H1 (cell line): ENCODE results near the gene ZMPSTE24. TPM values are rescaled to one million over a fixed set of nuclear protein-coding genes. Genes with fewer than 3 reads are reported as not detected.
A peak's percentile ranks its signal among the peaks of the same experiment; 100 is the strongest.

ENCODE experiments used
- CTCF ChIA-PET: fragments of 300-600 bp; sonication (Branson Sonifier 250); formaldehyde crosslinking; loops from one replicate; lab custom pipeline; 2021; ENCODE audit not compliant: partially characterized antibody; lab: Charles Lee
- POLR2A ChIA-PET: fragments of 300-600 bp; sonication (Branson Sonifier 250); formaldehyde crosslinking; loops from one replicate; lab custom pipeline; 2021; ENCODE audit warnings: inconsistent platforms; ENCODE audit not compliant: partially characterized antibody; lab: Charles Lee
- DNase-seq, 2 experiments: peaks; one replicate each; pipeline versions ENCODE4 v3.0.0 to v3.0.0-alpha.2; 2010 to 2022; ENCODE audit warnings: low spot score in 2 of 2, low read depth in 1 of 2, mixed read lengths in 1 of 2
- FAIRE-seq: peaks from 2 replicates; lab custom pipeline; 2011; peaks lifted over from hg19 to GRCh38; lab: Jason Lieb, UNC
- H2AFZ ChIP-seq: 2 replicates; pipeline ENCODE4 v1.8.1; 2012; ENCODE audit warnings: low read length, inconsistent platforms
- H2AK5ac ChIP-seq: 2 replicates; pipeline ENCODE4 v1.6.1; 2013; ENCODE audit warnings: low read depth, low read length
- H2BK120ac ChIP-seq: replicated peaks from 2 replicates; pipeline ENCODE3; 2013; ENCODE audit warnings: low read depth, low read length, inconsistent platforms
- H2BK12ac ChIP-seq: 2 replicates; pipeline ENCODE4 v1.6.1; 2013; ENCODE audit warnings: low read depth, low read length
- H2BK15ac ChIP-seq: 2 replicates; pipeline ENCODE4 v1.6.1; 2013; ENCODE audit warnings: low read length
- H2BK20ac ChIP-seq: 2 replicates; pipeline ENCODE4 v1.6.1; 2013; ENCODE audit warnings: low read length
- H2BK5ac ChIP-seq: 2 replicates; pipeline ENCODE4 v1.6.1; 2013; ENCODE audit warnings: low read depth, low read length
- H3K14ac ChIP-seq: 2 replicates; pipeline ENCODE4 v1.6.1; 2013; ENCODE audit warnings: inconsistent platforms; ENCODE audit not compliant: insufficient read length
- H3K18ac ChIP-seq: 2 replicates; pipeline ENCODE4 v1.6.1; 2013; ENCODE audit warnings: low read length; ENCODE audit errors: extremely low read depth
- H3K23ac ChIP-seq: 2 replicates; pipeline ENCODE4 v1.6.1; 2013; ENCODE audit warnings: inconsistent platforms; ENCODE audit not compliant: insufficient read length
- H3K23me2 ChIP-seq: 2 replicates; pipeline ENCODE4 v1.6.1; 2013; ENCODE audit warnings: low read depth, low read length
- H3K27ac ChIP-seq: 2 replicates; pipeline ENCODE4 v1.6.1; 2011; ENCODE audit warnings: low read depth, low read length, inconsistent platforms
- H3K27me3 ChIP-seq, 4 experiments: replicated peaks in 1 of 4; 1 replicate in 1 of 4; 2 replicates in 3 of 4; pipeline versions ENCODE4 v1.6.1 to v1.8.1; 2011 to 2013; ENCODE audit warnings: low read length in 3 of 4, mild to moderate bottlenecking in 3 of 4, inconsistent platforms in 2 of 4, mixed read lengths in 2 of 4, moderate library complexity in 1 of 4; ENCODE audit not compliant: control insufficient read depth in 3 of 4, insufficient read depth in 3 of 4; ENCODE audit errors: extremely low read depth in 1 of 4
- H3K36me3 ChIP-seq, 4 experiments: 2 replicates each; pipeline versions ENCODE4 v1.6.1 to v1.8.1; 2011 to 2013; ENCODE audit warnings: mild to moderate bottlenecking in 4 of 4, low read length in 3 of 4, moderate library complexity in 2 of 4, control low read depth in 1 of 4, inconsistent platforms in 1 of 4; ENCODE audit not compliant: insufficient read depth in 4 of 4, control insufficient read depth in 2 of 4
- H3K4ac ChIP-seq: replicated peaks from 2 replicates; pipeline ENCODE3; 2013; ENCODE audit warnings: low read length, low read depth, mixed read lengths, inconsistent platforms; ENCODE audit not compliant: insufficient read length
- H3K4me1 ChIP-seq, 4 experiments: replicated peaks in 1 of 4; 1 replicate in 1 of 4; 2 replicates in 3 of 4; pipeline versions ENCODE4 v1.6.1 to v1.8.1; 2011 to 2013; ENCODE audit warnings: low read length in 3 of 4, inconsistent platforms in 2 of 4, mixed read lengths in 1 of 4; ENCODE audit not compliant: insufficient read depth in 4 of 4, control insufficient read depth in 3 of 4
- H3K4me2 ChIP-seq, 2 experiments: 2 replicates each; pipeline versions ENCODE4 v1.6.1 to v1.8.1; 2011 to 2013; ENCODE audit warnings: low read depth in 2 of 2, low read length in 2 of 2, control low read depth in 1 of 2, inconsistent platforms in 1 of 2, mild to moderate bottlenecking in 1 of 2; ENCODE audit not compliant: insufficient read depth in 1 of 2
- H3K4me3 ChIP-seq, 4 experiments: fragments of 200-600, 300-600 bp in 1 of 4; sonication (generic), shearing (Covaris generic), sonication (Bioruptor Twin) in 1 of 4; 2 replicates each; pipeline versions ENCODE4 v1.5.1 to v1.8.1; 2011 to 2016; ENCODE audit warnings: low read length in 4 of 4, low read depth in 3 of 4, control low read depth in 2 of 4, inconsistent platforms in 2 of 4, mild to moderate bottlenecking in 2 of 4, mixed read lengths in 1 of 4, moderate library complexity in 1 of 4; ENCODE audit not compliant: insufficient read depth in 2 of 4; ENCODE audit errors: extremely low read depth in 1 of 4
- H3K56ac ChIP-seq: replicated peaks from 2 replicates; pipeline ENCODE3; 2013; ENCODE audit warnings: low read depth, mild to moderate bottlenecking, mixed read lengths, low read length, inconsistent platforms; ENCODE audit not compliant: insufficient read length
- H3K79me1 ChIP-seq: 2 replicates; pipeline ENCODE4 v1.6.1; 2013; ENCODE audit warnings: low read depth, low read length, control low read depth
- H3K79me2 ChIP-seq, 2 experiments: 2 replicates each; pipeline versions ENCODE4 v1.6.1 to v1.8.1; 2012 to 2013; ENCODE audit warnings: low read length in 2 of 2, mild to moderate bottlenecking in 2 of 2, inconsistent platforms in 1 of 2; ENCODE audit not compliant: insufficient read depth in 2 of 2, control insufficient read depth in 1 of 2
- H3K9ac ChIP-seq, 4 experiments: replicated peaks in 1 of 4; 1 replicate in 1 of 4; 2 replicates in 3 of 4; pipeline versions ENCODE4 v1.6.1 to v1.8.1; 2011 to 2013; ENCODE audit warnings: low read depth in 3 of 4, low read length in 3 of 4, control low read depth in 2 of 4, mild to moderate bottlenecking in 2 of 4, moderate library complexity in 2 of 4, inconsistent platforms in 1 of 4; ENCODE audit errors: extremely low read depth in 1 of 4
- H3K9me3 ChIP-seq, 2 experiments: 2 replicates each; pipeline versions ENCODE4 v1.6.1 to v1.8.1; 2012 to 2013; ENCODE audit warnings: mild to moderate bottlenecking in 2 of 2, moderate library complexity in 2 of 2, control low read depth in 1 of 2, inconsistent platforms in 1 of 2, low read depth in 1 of 2, low read length in 1 of 2, mixed read lengths in 1 of 2; ENCODE audit not compliant: insufficient read depth in 2 of 2
- H4K20me1 ChIP-seq, 2 experiments: replicated peaks in 1 of 2; 2 replicates each; pipeline versions ENCODE3 to v1.8.1; 2011 to 2013; ENCODE audit warnings: inconsistent platforms in 2 of 2, low read length in 2 of 2, mild to moderate bottlenecking in 1 of 2; ENCODE audit not compliant: insufficient read depth in 2 of 2, control insufficient read depth in 1 of 2
- H4K5ac ChIP-seq: 2 replicates; pipeline ENCODE4 v1.6.1; 2013; ENCODE audit warnings: low read length, low read depth, mixed read lengths, inconsistent platforms; ENCODE audit not compliant: insufficient read length
- H4K8ac ChIP-seq: 2 replicates; pipeline ENCODE4 v1.8.0; 2013; ENCODE audit warnings: mild to moderate bottlenecking, moderate library complexity, low read length, inconsistent platforms; ENCODE audit not compliant: insufficient read depth; ENCODE audit errors: extremely low read depth
- H4K91ac ChIP-seq: replicated peaks from 2 replicates; pipeline ENCODE3; 2013; ENCODE audit warnings: low read length, mixed read lengths, inconsistent platforms; ENCODE audit not compliant: insufficient read length
- CTCF ChIP-seq, 3 experiments: IDR thresholded peaks; 1 replicate in 2 of 3; 2 replicates in 1 of 3; pipeline versions ENCODE4 v1.5.1 to v1.6.1; 2011; ENCODE audit warnings: low read length in 3 of 3, mild to moderate bottlenecking in 3 of 3, inconsistent platforms in 2 of 3, low read depth in 1 of 3, moderate library complexity in 1 of 3; ENCODE audit not compliant: insufficient read depth in 1 of 3; ENCODE audit errors: control extremely low read depth in 1 of 3
- E2F6 ChIP-seq: IDR thresholded peaks from 2 replicates; pipeline ENCODE4 v1.6.1; 2012; ENCODE audit warnings: inconsistent platforms
- POLR2A ChIP-seq, 2 experiments: IDR thresholded peaks; 1 replicate in 1 of 2; 2 replicates in 1 of 2; pipeline ENCODE4 v1.6.1; 2011; ENCODE audit warnings: low read depth in 2 of 2, low read length in 2 of 2, mild to moderate bottlenecking in 2 of 2; ENCODE audit errors: control extremely low read depth in 1 of 2
- RAD21 ChIP-seq, 2 experiments: IDR thresholded peaks in 1 of 2; conservative IDR thresholded peaks in 1 of 2; 2 replicates each; pipeline ENCODE4 v1.6.1; 2011; ENCODE audit warnings: low read depth in 2 of 2, low read length in 2 of 2, improper control_type of control experiment in 1 of 2, inconsistent platforms in 1 of 2, mild to moderate bottlenecking in 1 of 2, moderate library complexity in 1 of 2
- WGBS, 2 experiments: shearing (Covaris generic) in 1 of 2; methylation state at CpG; one replicate each; pipeline versions ENCODE4 v1.1.6 to v1.1.7; 2013 to 2015; ENCODE audit warnings: low lambda C conversion rate in 2 of 2, mixed read lengths in 2 of 2, inconsistent platforms in 1 of 2, low coverage in 1 of 2, missing lambda C conversion rate in 1 of 2; ENCODE audit not compliant: insufficient replicate concordance in 2 of 2, insufficient coverage in 1 of 2, insufficient read length in 1 of 2; ENCODE audit errors: extremely low coverage in 1 of 2, missing lambda C conversion rate in 1 of 2; 5-methylcytosine and 5-hydroxymethylcytosine counted together
- polyA plus RNA-seq, 7 experiments: library from polyadenylated mRNA; depleted of rRNA in 3 of 7; stranded (reverse) in 5 of 7; unstranded in 2 of 7; fragments of >200 nt in 5 of 7; fragments of 200-250 nt in 2 of 7; gene quantifications; 1 replicate in 5 of 7; 2 replicates in 1 of 7; 4 replicates in 1 of 7; pipeline versions ENCODE4 v1.2.1 to v1.2.3, GENCODE V29; 2011 to 2013; ENCODE audit warnings: missing spikeins in 2 of 7, mixed read lengths in 2 of 7
- total RNA-seq: library from RNA; stranded (reverse); fragmentation: NEBNext Ultra II Directional; extraction: Animal tissue kit (Norgen Biotek cat#: 25700); gene quantifications from 2 replicates; pipeline ENCODE4 v1.2.1, GENCODE V29; 2021
- TF ChIP-seq, protein P1 (sequence below): IDR thresholded peaks from 2 replicates; pipeline ENCODE4 v1.6.1; 2012; ENCODE audit warnings: inconsistent platforms

ZMPSTE24 gene
- total and polyA plus RNA-seq, 2 of the 8 experiments (the other 6 are each of a cell fraction or from before 2014, with no cell fraction given): 12.7 to 42.9 TPM

DNA sequence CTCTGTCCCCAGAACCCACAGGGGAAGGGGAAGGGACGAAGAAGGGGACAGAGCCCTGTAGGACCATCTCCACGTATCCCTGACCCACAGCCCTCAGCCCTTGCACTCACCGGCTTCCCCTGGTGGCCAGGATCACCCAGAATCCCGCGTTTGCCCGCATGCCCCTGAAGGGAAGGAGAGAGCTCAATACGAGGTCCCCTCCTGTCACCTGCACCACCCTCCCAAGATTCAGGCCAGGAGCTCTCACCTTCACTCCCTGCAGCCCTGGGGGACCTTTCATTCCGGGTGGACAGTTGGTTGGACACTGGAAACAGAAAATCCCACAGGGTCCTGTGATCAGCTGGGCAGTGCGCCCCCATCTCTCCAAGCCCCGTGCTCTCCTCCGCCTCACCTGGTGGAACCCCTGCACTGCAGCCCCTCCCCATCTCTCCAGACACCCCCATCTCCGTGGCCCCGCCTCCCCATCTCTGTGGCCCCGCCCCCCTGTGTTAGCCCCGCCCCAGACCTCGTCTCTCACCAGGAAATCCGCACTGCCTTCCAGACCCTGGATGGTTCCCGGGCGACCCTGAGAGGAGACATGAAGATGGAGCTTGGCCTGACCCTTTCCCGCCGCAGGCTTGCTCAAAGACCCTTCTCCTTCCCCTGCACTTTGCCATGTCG is 53.1 kb downstream of the ZMPSTE24 start:
- no peak overlapping the region for H3K4me3 ChIP-seq
- no peak overlapping the region for H4K91ac ChIP-seq
- H3K14ac ChIP-seq: no peak overlapping the region
- no peak overlapping the region for H3K56ac ChIP-seq
- WGBS, 2 experiments: 86% methylated on average over 12 of the region's 22 CpGs; no CpG with 5 or more reads in 1 of the 2 experiments
- H3K4me1 ChIP-seq: peaks cover 5 to 13% (median 10%) of the 10 kb centered on the region in 4 experiments
- 0 out of 2 replicates have a peak overlapping the region, but pooled peaks have one; percentile 16 for H2BK15ac ChIP-seq
- H3K23me2 ChIP-seq: peaks cover 7% of the 10 kb centered on the region; the same call in 1 of the 2 replicates
- no peak overlapping the region for H2BK20ac ChIP-seq
- no peaks in the 10 kb centered on the region for H3K79me2 ChIP-seq
- H2BK12ac ChIP-seq: no peak overlapping the region
- peaks cover 6 to 28% (median 24%) of the 10 kb centered on the region in 4 experiments for H3K27me3 ChIP-seq
- H4K8ac ChIP-seq: peak overlapping the region; percentile 47; the same call in 1 of the 2 replicates
- TF ChIP-seq E2F6 (0 out of 2 replicates have a peak, but pooled peaks have one; percentile 42), POLR2A (IDR thresholded peaks at IDR 0.05; ENCODE audit: control extremely low read depth in 1 of 2, low read depth in 2 of 2, low read length in 2 of 2) (no peak), CTCF (IDR thresholded peaks at IDR 0.05; ENCODE audit: control extremely low read depth in 1 of 3, insufficient read depth in 1 of 3, low read depth in 1 of 3, low read length in 3 of 3) (peak in 2 of 3 experiments; percentile 40 to 45; a peak in 3 of 4 replicates), RAD21 (IDR thresholded peaks at IDR 0.05 in 1 of 2, conservative IDR thresholded peaks at IDR 0.05 in 1 of 2; ENCODE audit: low read depth in 2 of 2, low read length in 2 of 2) (peak; percentile 8 to 30; a peak in 2 of 4 replicates)
- TF ChIP-seq, protein P1, sequence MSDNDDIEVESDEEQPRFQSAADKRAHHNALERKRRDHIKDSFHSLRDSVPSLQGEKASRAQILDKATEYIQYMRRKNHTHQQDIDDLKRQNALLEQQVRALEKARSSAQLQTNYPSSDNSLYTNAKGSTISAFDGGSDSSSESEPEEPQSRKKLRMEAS: peak; percentile 46
- TF ChIP-seq, all 59 proteins: peak for 4
- Histone ChIP-seq H4K5ac (no peak overlapping the region), H3K9ac (no peak overlapping the region), H2AK5ac (no peak overlapping the region), H4K20me1 (peaks cover 0 to 3% of the 10 kb centered on the region in 2 experiments), H3K18ac (no peak overlapping the region), H3K4ac (no peak overlapping the region), H3K79me1 (no peaks in the 10 kb centered on the region), H3K9me3 (no peaks in the 10 kb centered on the region), H2AFZ (no peak overlapping the region), H2BK120ac (no peak overlapping the region), H3K36me3 (no peaks in the 10 kb centered on the region), H2BK5ac (no peak overlapping the region), H3K27ac (no peak overlapping the region), H3K23ac (no peak overlapping the region), H3K4me2 (no peak overlapping the region)
- DNase-seq (peak in 1 of 2 experiments; percentile 68), FAIRE-seq (no peak)
- ChIA-PET POLR2A (interaction anchor here (1.5 kb wide), 1 partner anchor 19 kb away, joined by 7 read pairs; no protein-coding TSS in a partner anchor), CTCF (interaction anchor here (0.6 to 2.7 kb wide), 25 partner anchors 8 to 234 kb away, joined by 3 to 13 read pairs (median 4); no protein-coding TSS in a partner anchor)
